K562 (cell line): ENCODE measurements around the gene CRCP. TPM values are rescaled to one million over a fixed set of nuclear protein-coding genes. Genes with fewer than 3 reads are reported as not detected.
A peak's percentile ranks its signal among the peaks of the same experiment; 100 is the strongest.

ENCODE experiments used
- ATAC-seq: fragments of 200-7000 bp; cut with Tn5 transposase; 3 replicates; pipeline ENCODE4 v1.9.1; 2020; ENCODE audit warnings: moderate library complexity
- BruUV-seq: library from RNA; stranded (reverse); fragments of 400-500 nt; replicated peaks from 2 replicates; lab custom pipeline; 2021; lab: Mats Ljungman, UMichigan
- CTCF ChIA-PET: fragments of 300-600 bp; formaldehyde crosslinking; extraction: SDS; loops from one replicate; lab custom pipeline; 2021; ENCODE audit warnings: low intra/inter-chr PET ratio; lab: Yijun Ruan, JAX
- POLR2A ChIA-PET: fragments of 300-600, 350-650 bp; sonication (Branson Sonifier 250); formaldehyde crosslinking; extraction: SDS; loops from one replicate; lab custom pipeline; 2021; ENCODE audit warnings: antibody characterized with exemption, inconsistent platforms; lab: Yijun Ruan, JAX
- DNase-seq, 4 experiments: peaks; one replicate each; pipeline versions ENCODE4 v3.0.0 to v3.0.0-alpha.2; 2011 to 2018; ENCODE audit warnings: low spot score in 3 of 4, mixed read lengths in 3 of 4; ENCODE audit errors: extremely low read depth in 1 of 4
- FAIRE-seq: peaks from 2 replicates; lab custom pipeline; 2011; peaks lifted over from hg19 to GRCh38; lab: Jason Lieb, UNC
- H2AFZ ChIP-seq: 2 replicates; pipeline ENCODE4 v1.6.0; 2011; ENCODE audit warnings: low read depth, low read length, control low read depth, inconsistent platforms
- H3K27ac ChIP-seq: fragments of 200-600 bp; 3 replicates; pipeline ENCODE4 v1.8.0; 2011; ENCODE audit warnings: low read depth, mild to moderate bottlenecking, control low read depth, inconsistent platforms, low read length, moderate library complexity, mixed read lengths; ENCODE audit errors: extremely low read depth
- H3K27me3 ChIP-seq, 2 experiments: fragments of 300-600 bp in 1 of 2; 2 replicates in 1 of 2; 3 replicates in 1 of 2; pipeline versions ENCODE4 v1.6.0 to v1.8.0; 2011; ENCODE audit warnings: inconsistent platforms in 2 of 2, low read length in 2 of 2, mild to moderate bottlenecking in 1 of 2, mixed read lengths in 1 of 2, moderate library complexity in 1 of 2; ENCODE audit not compliant: control insufficient read depth in 2 of 2, insufficient read depth in 2 of 2
- H3K36me3 ChIP-seq: fragments of 300-600 bp; 3 replicates; pipeline ENCODE4 v1.8.0; 2011; ENCODE audit warnings: mild to moderate bottlenecking, low read length, inconsistent platforms; ENCODE audit not compliant: control insufficient read depth, insufficient read depth
- H3K4me1 ChIP-seq, 2 experiments: fragments of 200-600 bp in 1 of 2; replicated peaks in 1 of 2; 2 replicates in 1 of 2; 3 replicates in 1 of 2; pipeline versions ENCODE4 v1.5.1 to v1.8.0; 2011; ENCODE audit warnings: inconsistent platforms in 2 of 2, low read length in 2 of 2, mild to moderate bottlenecking in 1 of 2, mixed read lengths in 1 of 2, moderate library complexity in 1 of 2; ENCODE audit not compliant: control insufficient read depth in 2 of 2, insufficient read depth in 2 of 2
- H3K4me2 ChIP-seq: 2 replicates; pipeline ENCODE4 v1.6.1; 2011; ENCODE audit warnings: low read length, control low read depth, inconsistent platforms, mixed read lengths; ENCODE audit not compliant: insufficient read depth
- H3K4me3 ChIP-seq: fragments of 200-600 bp; sonication (generic), shearing (Covaris generic); 2 replicates; pipeline ENCODE4 v1.5.1; 2016; ENCODE audit warnings: control low read depth, inconsistent platforms
- H3K79me2 ChIP-seq: fragments of 200-600 bp; 3 replicates; pipeline ENCODE4 v1.8.0; 2011; ENCODE audit warnings: low read length, inconsistent platforms; ENCODE audit not compliant: control insufficient read depth, insufficient read depth
- H3K9ac ChIP-seq, 2 experiments: 2 replicates each; pipeline versions ENCODE4 v1.6.0 to v1.6.1; 2011; ENCODE audit warnings: low read depth in 2 of 2, low read length in 2 of 2, control low read depth in 1 of 2, inconsistent platforms in 1 of 2, mild to moderate bottlenecking in 1 of 2, mixed read lengths in 1 of 2; ENCODE audit not compliant: insufficient read depth in 1 of 2
- H3K9me1 ChIP-seq: one replicate; pipeline ENCODE4 v1.6.0; 2011; ENCODE audit warnings: inconsistent platforms, mild to moderate bottlenecking, low read length, moderate library complexity; ENCODE audit not compliant: control insufficient read depth, insufficient read depth
- H3K9me3 ChIP-seq: replicated peaks from 2 replicates; pipeline ENCODE4 v1.5.1; 2011; ENCODE audit warnings: low read depth, low read length, inconsistent platforms; ENCODE audit not compliant: control insufficient read depth, insufficient read depth
- H4K20me1 ChIP-seq: replicated peaks from 2 replicates; pipeline ENCODE4 v1.6.1; 2011; ENCODE audit warnings: low read length, inconsistent platforms, mixed read lengths; ENCODE audit not compliant: control insufficient read depth, insufficient read depth
- L3MBTL2 ChIP-seq: fragments of 450-650 bp; IDR thresholded peaks from 2 replicates; pipeline ENCODE4 v1.6.1; 2016; ENCODE audit warnings: mild to moderate bottlenecking, moderate library complexity
- POU5F1 ChIP-seq: fragments of 150-350 bp; IDR thresholded peaks from 2 replicates; pipeline ENCODE4 v1.6.1; 2014; ENCODE audit warnings: borderline replicate concordance, low read length, low read depth, mild to moderate bottlenecking; ENCODE audit not compliant: partially characterized antibody
- SETDB1 ChIP-seq: IDR thresholded peaks from one replicate; pipeline ENCODE4 v1.6.1; 2012; ENCODE audit warnings: low read length, control low read depth, inconsistent platforms
- WGBS: fragments of 100-300 bp; shearing (Covaris generic); methylation state at CpG from one replicate; pipeline ENCODE4 v1.1.6; 2016; ENCODE audit warnings: low coverage, mixed read lengths; ENCODE audit not compliant: insufficient coverage; ENCODE audit errors: missing lambda C conversion rate; 5-methylcytosine and 5-hydroxymethylcytosine counted together
- in situ Hi-C: fragments of 300-500 bp; cut with MboI; formaldehyde crosslinking; loops from 4 replicates; pipeline ENCODE4 v1.15.0; 2018; ENCODE audit warnings: inconsistent platforms, mixed read lengths
- intact Hi-C: fragments of 100-400 bp; cut with micrococcal nuclease; formaldehyde crosslinking; loops from 2 replicates; pipeline ENCODE4 v1.14.2; 2022
- polyA plus RNA-seq, 8 experiments: library from polyadenylated mRNA; depleted of rRNA in 4 of 8; stranded (reverse) in 5 of 8; unstranded in 3 of 8; fragments of >200 nt; fragmentation: Nextera tagmentation in 2 of 8; fragmentation: Illumina TruSeq in 1 of 8; extraction: Ambion mirVana in 2 of 8; extraction: Trizol in 1 of 8; gene quantifications; 2 replicates each; pipeline versions ENCODE4 v1.2.1 to v1.2.3, GENCODE V29; 2011 to 2014; ENCODE audit warnings: inconsistent platforms in 1 of 8, missing spikeins in 1 of 8
- total RNA-seq, 7 experiments: library from RNA; depleted of rRNA in 6 of 7; stranded (reverse); fragments of >200 nt in 6 of 7; fragmentation: Illumina TruSeq in 2 of 7; extraction: Trizol in 2 of 7; gene quantifications; 2 replicates each; pipeline versions ENCODE4 v1.2.1 to v1.2.3, GENCODE V29; 2011 to 2021; ENCODE audit warnings: low replicate concordance in 1 of 7
- TF ChIP-seq, protein P1 (sequence below), 2 experiments: IDR thresholded peaks; 2 replicates each; pipeline ENCODE4 v1.6.1; 2011; ENCODE audit warnings: borderline replicate concordance in 1 of 2, control low read depth in 1 of 2, low read depth in 1 of 2, low read length in 1 of 2, mild to moderate bottlenecking in 1 of 2, mixed read lengths in 1 of 2, moderate library complexity in 1 of 2; ENCODE audit not compliant: insufficient read depth in 1 of 2, insufficient read length in 1 of 2, poor library complexity in 1 of 2, severe bottlenecking in 1 of 2; ENCODE audit errors: extremely low read depth in 1 of 2
- TF ChIP-seq, protein P2 (sequence below): fragments of 450-650 bp; IDR thresholded peaks from 2 replicates; pipeline ENCODE4 v1.6.1; 2016; ENCODE audit warnings: mild to moderate bottlenecking, moderate library complexity

The CRCP gene
- total and polyA plus RNA-seq, 9 of the 15 experiments (the other 6 are each of a cell fraction or from before 2014, with no cell fraction given), result 22.1 to 58.3 (median 43.4) TPM

DNA sequence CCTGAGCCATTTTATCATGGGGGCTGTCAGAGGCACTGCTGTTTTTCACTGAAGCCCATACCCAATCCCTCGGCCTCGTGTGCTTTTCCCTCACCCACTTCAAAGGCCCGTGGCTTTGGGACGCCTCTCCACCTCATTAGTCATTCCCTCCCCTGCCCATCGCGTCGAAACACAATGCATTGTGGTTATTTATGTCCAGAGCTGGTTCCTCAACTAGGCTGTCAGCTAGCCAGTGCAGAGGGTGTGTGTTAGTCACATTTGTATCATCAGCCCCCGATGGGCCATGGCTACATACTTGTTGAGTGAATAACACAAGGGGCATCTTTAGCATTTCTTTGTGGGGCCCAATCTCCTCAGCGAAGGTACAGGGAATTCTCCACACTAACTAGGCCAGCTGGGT lies 3.8 kb upstream of the CRCP start:
- no peak overlapping the region for H3K27ac ChIP-seq
- no peaks in the 10 kb centered on the region; the same call in 1 of the 2 replicates for H3K9me3 ChIP-seq
- ATAC-seq (no peak), DNase-seq (peak in 1 of 4 experiments; percentile 58), FAIRE-seq (peak; percentile 49)
- H3K4me1 ChIP-seq, result peaks cover 13 to 22% of the 10 kb centered on the region in 2 experiments; a peak in 4 of 5 replicates
- TF ChIP-seq SETDB1 (no peak), L3MBTL2 (peak; percentile 24; the same call in 1 of the 2 replicates), POU5F1 (no peak)
- TF ChIP-seq, protein P1, sequence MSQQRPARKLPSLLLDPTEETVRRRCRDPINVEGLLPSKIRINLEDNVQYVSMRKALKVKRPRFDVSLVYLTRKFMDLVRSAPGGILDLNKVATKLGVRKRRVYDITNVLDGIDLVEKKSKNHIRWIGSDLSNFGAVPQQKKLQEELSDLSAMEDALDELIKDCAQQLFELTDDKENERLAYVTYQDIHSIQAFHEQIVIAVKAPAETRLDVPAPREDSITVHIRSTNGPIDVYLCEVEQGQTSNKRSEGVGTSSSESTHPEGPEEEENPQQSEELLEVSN (IDR thresholded peaks at IDR 0.05; ENCODE audit: borderline replicate concordance in 1 of 2, extremely low read depth in 1 of 2, insufficient read depth in 1 of 2, insufficient read length in 1 of 2, low read depth in 1 of 2, low read length in 1 of 2, poor library complexity in 1 of 2, severe bottlenecking in 1 of 2), result peak in 1 of 2 experiments; percentile 58
- TF ChIP-seq, protein P2, sequence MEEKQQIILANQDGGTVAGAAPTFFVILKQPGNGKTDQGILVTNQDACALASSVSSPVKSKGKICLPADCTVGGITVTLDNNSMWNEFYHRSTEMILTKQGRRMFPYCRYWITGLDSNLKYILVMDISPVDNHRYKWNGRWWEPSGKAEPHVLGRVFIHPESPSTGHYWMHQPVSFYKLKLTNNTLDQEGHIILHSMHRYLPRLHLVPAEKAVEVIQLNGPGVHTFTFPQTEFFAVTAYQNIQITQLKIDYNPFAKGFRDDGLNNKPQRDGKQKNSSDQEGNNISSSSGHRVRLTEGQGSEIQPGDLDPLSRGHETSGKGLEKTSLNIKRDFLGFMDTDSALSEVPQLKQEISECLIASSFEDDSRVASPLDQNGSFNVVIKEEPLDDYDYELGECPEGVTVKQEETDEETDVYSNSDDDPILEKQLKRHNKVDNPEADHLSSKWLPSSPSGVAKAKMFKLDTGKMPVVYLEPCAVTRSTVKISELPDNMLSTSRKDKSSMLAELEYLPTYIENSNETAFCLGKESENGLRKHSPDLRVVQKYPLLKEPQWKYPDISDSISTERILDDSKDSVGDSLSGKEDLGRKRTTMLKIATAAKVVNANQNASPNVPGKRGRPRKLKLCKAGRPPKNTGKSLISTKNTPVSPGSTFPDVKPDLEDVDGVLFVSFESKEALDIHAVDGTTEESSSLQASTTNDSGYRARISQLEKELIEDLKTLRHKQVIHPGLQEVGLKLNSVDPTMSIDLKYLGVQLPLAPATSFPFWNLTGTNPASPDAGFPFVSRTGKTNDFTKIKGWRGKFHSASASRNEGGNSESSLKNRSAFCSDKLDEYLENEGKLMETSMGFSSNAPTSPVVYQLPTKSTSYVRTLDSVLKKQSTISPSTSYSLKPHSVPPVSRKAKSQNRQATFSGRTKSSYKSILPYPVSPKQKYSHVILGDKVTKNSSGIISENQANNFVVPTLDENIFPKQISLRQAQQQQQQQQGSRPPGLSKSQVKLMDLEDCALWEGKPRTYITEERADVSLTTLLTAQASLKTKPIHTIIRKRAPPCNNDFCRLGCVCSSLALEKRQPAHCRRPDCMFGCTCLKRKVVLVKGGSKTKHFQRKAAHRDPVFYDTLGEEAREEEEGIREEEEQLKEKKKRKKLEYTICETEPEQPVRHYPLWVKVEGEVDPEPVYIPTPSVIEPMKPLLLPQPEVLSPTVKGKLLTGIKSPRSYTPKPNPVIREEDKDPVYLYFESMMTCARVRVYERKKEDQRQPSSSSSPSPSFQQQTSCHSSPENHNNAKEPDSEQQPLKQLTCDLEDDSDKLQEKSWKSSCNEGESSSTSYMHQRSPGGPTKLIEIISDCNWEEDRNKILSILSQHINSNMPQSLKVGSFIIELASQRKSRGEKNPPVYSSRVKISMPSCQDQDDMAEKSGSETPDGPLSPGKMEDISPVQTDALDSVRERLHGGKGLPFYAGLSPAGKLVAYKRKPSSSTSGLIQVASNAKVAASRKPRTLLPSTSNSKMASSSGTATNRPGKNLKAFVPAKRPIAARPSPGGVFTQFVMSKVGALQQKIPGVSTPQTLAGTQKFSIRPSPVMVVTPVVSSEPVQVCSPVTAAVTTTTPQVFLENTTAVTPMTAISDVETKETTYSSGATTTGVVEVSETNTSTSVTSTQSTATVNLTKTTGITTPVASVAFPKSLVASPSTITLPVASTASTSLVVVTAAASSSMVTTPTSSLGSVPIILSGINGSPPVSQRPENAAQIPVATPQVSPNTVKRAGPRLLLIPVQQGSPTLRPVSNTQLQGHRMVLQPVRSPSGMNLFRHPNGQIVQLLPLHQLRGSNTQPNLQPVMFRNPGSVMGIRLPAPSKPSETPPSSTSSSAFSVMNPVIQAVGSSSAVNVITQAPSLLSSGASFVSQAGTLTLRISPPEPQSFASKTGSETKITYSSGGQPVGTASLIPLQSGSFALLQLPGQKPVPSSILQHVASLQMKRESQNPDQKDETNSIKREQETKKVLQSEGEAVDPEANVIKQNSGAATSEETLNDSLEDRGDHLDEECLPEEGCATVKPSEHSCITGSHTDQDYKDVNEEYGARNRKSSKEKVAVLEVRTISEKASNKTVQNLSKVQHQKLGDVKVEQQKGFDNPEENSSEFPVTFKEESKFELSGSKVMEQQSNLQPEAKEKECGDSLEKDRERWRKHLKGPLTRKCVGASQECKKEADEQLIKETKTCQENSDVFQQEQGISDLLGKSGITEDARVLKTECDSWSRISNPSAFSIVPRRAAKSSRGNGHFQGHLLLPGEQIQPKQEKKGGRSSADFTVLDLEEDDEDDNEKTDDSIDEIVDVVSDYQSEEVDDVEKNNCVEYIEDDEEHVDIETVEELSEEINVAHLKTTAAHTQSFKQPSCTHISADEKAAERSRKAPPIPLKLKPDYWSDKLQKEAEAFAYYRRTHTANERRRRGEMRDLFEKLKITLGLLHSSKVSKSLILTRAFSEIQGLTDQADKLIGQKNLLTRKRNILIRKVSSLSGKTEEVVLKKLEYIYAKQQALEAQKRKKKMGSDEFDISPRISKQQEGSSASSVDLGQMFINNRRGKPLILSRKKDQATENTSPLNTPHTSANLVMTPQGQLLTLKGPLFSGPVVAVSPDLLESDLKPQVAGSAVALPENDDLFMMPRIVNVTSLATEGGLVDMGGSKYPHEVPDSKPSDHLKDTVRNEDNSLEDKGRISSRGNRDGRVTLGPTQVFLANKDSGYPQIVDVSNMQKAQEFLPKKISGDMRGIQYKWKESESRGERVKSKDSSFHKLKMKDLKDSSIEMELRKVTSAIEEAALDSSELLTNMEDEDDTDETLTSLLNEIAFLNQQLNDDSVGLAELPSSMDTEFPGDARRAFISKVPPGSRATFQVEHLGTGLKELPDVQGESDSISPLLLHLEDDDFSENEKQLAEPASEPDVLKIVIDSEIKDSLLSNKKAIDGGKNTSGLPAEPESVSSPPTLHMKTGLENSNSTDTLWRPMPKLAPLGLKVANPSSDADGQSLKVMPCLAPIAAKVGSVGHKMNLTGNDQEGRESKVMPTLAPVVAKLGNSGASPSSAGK, result peak; percentile 45; the same call in 1 of the 2 replicates
- H3K4me3 ChIP-seq, result no peak overlapping the region
- peak overlapping the region in 1 of 2 experiments; percentile 32; a peak in 1 of 4 replicates for H3K9ac ChIP-seq
- H3K79me2 ChIP-seq, result peaks cover 14% of the 10 kb centered on the region
- 0 out of 2 replicates have a peak overlapping the region, but pooled peaks have one; percentile 1 for H2AFZ ChIP-seq
- BruUV-seq, result no TSS peak
- no peaks in the 10 kb centered on the region for H4K20me1 ChIP-seq
- in situ Hi-C loops, result no loop called here
- no peak overlapping the region for H3K4me2 ChIP-seq
- H3K36me3 ChIP-seq, result peaks cover 3% of the 10 kb centered on the region; the same call in 2 of the 3 replicates
- WGBS, result 20% methylated on average over 9 of the region's 9 CpGs
- CTCF ChIA-PET, result no interaction called here
- intact Hi-C loops, result no loop called here
- no peaks in the 10 kb centered on the region for H3K9me1 ChIP-seq
- POLR2A ChIA-PET, result interaction anchor here (1.2 kb wide), 1 partner anchor 13 kb away, joined by 3 read pairs; no protein-coding TSS in a partner anchor
- H3K27me3 ChIP-seq, result no peaks in the 10 kb centered on the region
